Measurements from ENCODE around the gene LHFPL3.

Gene LHFPL3

GRCh38 chr7:104850374-104850773, 522.0 kb downstream of the LHFPL3 start:
- no peak overlapping the region for H3K27ac ChIP-seq
- no peak for TF ChIP-seq CTCF (conservative IDR thresholded peaks at IDR 0.05)
- TF ChIP-seq ZFX (IDR thresholded peaks at IDR 0.05) = no peak

GRCh38 chr7:104851268-104851667, 522.9 kb downstream of the LHFPL3 start:
- no peak overlapping the region for H3K27ac ChIP-seq
- TF ChIP-seq ZFX (IDR thresholded peaks at IDR 0.05) (no peak), CTCF (conservative IDR thresholded peaks at IDR 0.05) (no peak)

GRCh38 chr7:104852386-104852785, 524.0 kb downstream of the LHFPL3 start:
- no peak overlapping the region for H3K27ac ChIP-seq
- no peak for TF ChIP-seq ZFX (IDR thresholded peaks at IDR 0.05)

- no peak overlapping the region for H3K27ac ChIP-seq
- no peak for TF ChIP-seq ZFX (IDR thresholded peaks at IDR 0.05)
- no peak for TF ChIP-seq CTCF (conservative IDR thresholded peaks at IDR 0.05)
Measured at GRCh38 chr7:104855861-104856260, 527.5 kb downstream of the LHFPL3 start.

GRCh38 chr7:104857458-104858425, 529.3 kb downstream of the LHFPL3 start:
- no peak overlapping the region for H3K27ac ChIP-seq
- no peak for TF ChIP-seq ZFX (IDR thresholded peaks at IDR 0.05)
- no peak for TF ChIP-seq CTCF (conservative IDR thresholded peaks at IDR 0.05)

GRCh38 chr7:104859754-104860426, 531.5 kb downstream of the LHFPL3 start:
- H3K27ac ChIP-seq = no peak overlapping the region
- TF ChIP-seq ZFX (IDR thresholded peaks at IDR 0.05) = no peak
- TF ChIP-seq CTCF (conservative IDR thresholded peaks at IDR 0.05) = no peak

- TF ChIP-seq ZFX (IDR thresholded peaks at IDR 0.05) (no peak), CTCF (conservative IDR thresholded peaks at IDR 0.05) (no peak)
Measured at GRCh38 chr7:104861729-104862390, 533.5 kb downstream of the LHFPL3 start.

More at GRCh38 chr7:104861729-104862390, 533.5 kb downstream of the LHFPL3 start:
- no peak overlapping the region for H3K27ac ChIP-seq

Measured in C4-2B (cell line).